Measurements from ENCODE around the gene ZSWIM1.

ZSWIM1 gene

GRCh38 chr20:45880988-45881788, at the start of gene ZSWIM1:
Gene ZSWIM1 (plus strand): TSS chr20:45881227. CDS start chr20:45882593, 1,366 bp downstream.
- DNase-seq (ENCODE audit: low read depth) = peak; percentile 93

- no peak for DNase-seq (ENCODE audit: low read depth)
These were observed 48.4 kb upstream of the ZSWIM1 start for GRCh38 chr20:45832619-45833018.

- DNase-seq (ENCODE audit: low read depth) = no peak
These were observed 47.8 kb upstream of the ZSWIM1 start, which contains the start of gene SNX21 for GRCh38 chr20:45833030-45833882. Gene SNX21 (plus strand): TSS chr20:45833799. CDS start chr20:45833920, 121 bp downstream.

GRCh38 chr20:45833883-45834796, 46.9 kb upstream of the ZSWIM1 start:
- no peak for DNase-seq (ENCODE audit: low read depth)

GRCh38 chr20:45834797-45835161, 46.2 kb upstream of the ZSWIM1 start:
- DNase-seq (ENCODE audit: low read depth) = no peak

- DNase-seq (ENCODE audit: low read depth) = no peak
These were observed 45.7 kb upstream of the ZSWIM1 start for GRCh38 chr20:45835329-45835765.

GRCh38 chr20:45835825-45836224, 45.2 kb upstream of the ZSWIM1 start:
- no peak for DNase-seq (ENCODE audit: low read depth)

- no peak for DNase-seq (ENCODE audit: low read depth)
These were observed 44.2 kb upstream of the ZSWIM1 start for GRCh38 chr20:45836841-45837240.

- no peak for DNase-seq (ENCODE audit: low read depth)
These were observed 40.3 kb upstream of the ZSWIM1 start for GRCh38 chr20:45840700-45841198.

- DNase-seq (ENCODE audit: low read depth) = no peak
These were observed 39.5 kb upstream of the ZSWIM1 start for GRCh38 chr20:45841407-45842129.

- DNase-seq (ENCODE audit: low read depth) = no peak
These were observed 38.7 kb upstream of the ZSWIM1 start for GRCh38 chr20:45842169-45842812.

GRCh38 chr20:45843506-45843905, 37.5 kb upstream of the ZSWIM1 start:
- DNase-seq (ENCODE audit: low read depth) = no peak

- no peak for DNase-seq (ENCODE audit: low read depth)
These were observed 35.6 kb upstream of the ZSWIM1 start for GRCh38 chr20:45845452-45845851.

- DNase-seq (ENCODE audit: low read depth) = no peak
These were observed 32.6 kb upstream of the ZSWIM1 start for GRCh38 chr20:45848421-45848820.

GRCh38 chr20:45848969-45849582, 32.0 kb upstream of the ZSWIM1 start:
- DNase-seq (ENCODE audit: low read depth) = no peak

GRCh38 chr20:45850238-45850637, 30.8 kb upstream of the ZSWIM1 start:
- no peak for DNase-seq (ENCODE audit: low read depth)

- no peak for DNase-seq (ENCODE audit: low read depth)
These were observed 30.1 kb upstream of the ZSWIM1 start for GRCh38 chr20:45850926-45851325.

- no peak for DNase-seq (ENCODE audit: low read depth)
These were observed 29.5 kb upstream of the ZSWIM1 start for GRCh38 chr20:45851501-45851900.

- no peak for DNase-seq (ENCODE audit: low read depth)
These were observed 28.7 kb upstream of the ZSWIM1 start for GRCh38 chr20:45852326-45852725.

- DNase-seq (ENCODE audit: low read depth) = no peak
These were observed 27.5 kb upstream of the ZSWIM1 start for GRCh38 chr20:45853484-45853883.
